Measurements from ENCODE around the gene PCSK2.
A peak's percentile ranks its signal among the peaks of the same experiment; 100 is the strongest.

PCSK2 gene

GRCh38 chr20:17427638-17428037, 200.8 kb downstream of the PCSK2 start:
- no peak overlapping the region for H3K4me3 ChIP-seq (ENCODE audit: low read depth, low read length)

GRCh38 chr20:17430125-17430950, 203.5 kb downstream of the PCSK2 start:
- TF ChIP-seq CTCF (IDR thresholded peaks at IDR 0.05; ENCODE audit: borderline replicate concordance, insufficient read depth, low read depth, low read length), result no peak
- H3K4me3 ChIP-seq (ENCODE audit: low read depth, low read length), result no peak overlapping the region

More at GRCh38 chr20:17427638-17428037, 200.8 kb downstream of the PCSK2 start:
- TF ChIP-seq CTCF (IDR thresholded peaks at IDR 0.05; ENCODE audit: borderline replicate concordance, insufficient read depth, low read depth, low read length), result no peak

- no peak overlapping the region for H3K4me3 ChIP-seq (ENCODE audit: low read depth, low read length)
- TF ChIP-seq CTCF (IDR thresholded peaks at IDR 0.05; ENCODE audit: borderline replicate concordance, insufficient read depth, low read depth, low read length), result peak; percentile 75
Measured at GRCh38 chr20:17431621-17432364, 205.0 kb downstream of the PCSK2 start.

GRCh38 chr20:17436664-17437063, 209.8 kb downstream of the PCSK2 start:
- no peak for TF ChIP-seq CTCF (IDR thresholded peaks at IDR 0.05; ENCODE audit: borderline replicate concordance, insufficient read depth, low read depth, low read length)

GRCh38 chr20:17437251-17437650, 210.4 kb downstream of the PCSK2 start:
- no peak overlapping the region for H3K4me3 ChIP-seq (ENCODE audit: low read depth, low read length)
- TF ChIP-seq CTCF (IDR thresholded peaks at IDR 0.05; ENCODE audit: borderline replicate concordance, insufficient read depth, low read depth, low read length), result no peak

More at GRCh38 chr20:17436664-17437063, 209.8 kb downstream of the PCSK2 start:
- no peak overlapping the region for H3K4me3 ChIP-seq (ENCODE audit: low read depth, low read length)

GRCh38 chr20:17438436-17439039, 211.7 kb downstream of the PCSK2 start:
- no peak for TF ChIP-seq CTCF (IDR thresholded peaks at IDR 0.05; ENCODE audit: borderline replicate concordance, insufficient read depth, low read depth, low read length)
- H3K4me3 ChIP-seq (ENCODE audit: low read depth, low read length), result no peak overlapping the region
